ENCODE data around the gene DNAJA3. TPM values are rescaled to one million over a fixed set of nuclear protein-coding genes. Genes with fewer than 3 reads are reported as not detected.

The DNAJA3 gene
- polyA plus RNA-seq (2011; rRNA removed) = 32.1 and 32.8 TPM in 2 replicates
- polyA minus RNA-seq (2011; rRNA and poly(A)+ RNA removed) = 30.9 and 31.1 TPM in 2 replicates

DNA sequence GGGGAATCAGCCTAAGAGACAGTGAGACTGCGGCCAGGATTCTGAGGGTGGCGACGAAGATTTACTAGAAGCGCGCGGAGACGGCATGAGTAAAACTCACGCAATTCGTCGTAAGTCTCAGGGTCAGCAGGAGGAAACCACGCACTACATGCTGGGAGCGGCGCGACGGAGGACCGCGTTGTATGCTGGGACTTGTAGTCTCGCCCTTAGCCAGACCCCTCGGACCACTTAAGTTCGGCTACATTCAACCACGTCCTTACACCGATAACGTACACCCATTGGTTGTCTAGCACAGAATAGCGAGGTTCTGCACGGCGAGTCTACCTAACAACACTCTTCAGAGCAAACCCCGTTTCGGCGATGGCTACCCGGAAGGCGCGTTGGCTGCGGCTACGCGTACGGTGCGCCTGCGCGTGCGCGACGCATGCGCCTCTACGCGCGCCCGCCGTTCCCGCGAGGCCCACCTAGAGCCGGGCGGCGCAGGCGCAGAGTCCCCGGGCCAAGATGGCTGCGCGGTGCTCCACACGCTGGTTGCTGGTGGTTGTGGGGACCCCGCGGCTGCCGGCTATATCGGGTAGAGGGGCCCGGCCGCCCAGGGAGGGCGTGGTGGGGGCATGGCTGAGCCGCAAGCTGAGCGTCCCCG lies at the start of gene DNAJA3:
Gene DNAJA3 (plus strand): TSS at position 491 of the 643 bp plus-strand sequence. CDS start 14 bp downstream, at position 505.
- Histone ChIP-seq H3K27ac (ENCODE audit: low read depth, low read length) (peak within 1 kb of the TSS; percentile 96), H3K27me3 (ENCODE audit: control insufficient read depth, insufficient read depth, low read length) (no peaks in the 10 kb centered on the region), H3K9me3 (ENCODE audit: control insufficient read depth, insufficient read depth, low read length) (peaks cover 3% of the 10 kb centered on the region; the same call in 1 of the 2 replicates), H3K4me3 (ENCODE audit: low read depth, low read length) (peak within 1 kb of the TSS; percentile 76)
- ChIA-PET CTCF (interaction anchor here (1.1 kb wide), 1 partner anchor 23 kb away, joined by 9 read pairs; no protein-coding TSS in a partner anchor), POLR2A (no interaction called here)
- TF ChIP-seq, protein P1, sequence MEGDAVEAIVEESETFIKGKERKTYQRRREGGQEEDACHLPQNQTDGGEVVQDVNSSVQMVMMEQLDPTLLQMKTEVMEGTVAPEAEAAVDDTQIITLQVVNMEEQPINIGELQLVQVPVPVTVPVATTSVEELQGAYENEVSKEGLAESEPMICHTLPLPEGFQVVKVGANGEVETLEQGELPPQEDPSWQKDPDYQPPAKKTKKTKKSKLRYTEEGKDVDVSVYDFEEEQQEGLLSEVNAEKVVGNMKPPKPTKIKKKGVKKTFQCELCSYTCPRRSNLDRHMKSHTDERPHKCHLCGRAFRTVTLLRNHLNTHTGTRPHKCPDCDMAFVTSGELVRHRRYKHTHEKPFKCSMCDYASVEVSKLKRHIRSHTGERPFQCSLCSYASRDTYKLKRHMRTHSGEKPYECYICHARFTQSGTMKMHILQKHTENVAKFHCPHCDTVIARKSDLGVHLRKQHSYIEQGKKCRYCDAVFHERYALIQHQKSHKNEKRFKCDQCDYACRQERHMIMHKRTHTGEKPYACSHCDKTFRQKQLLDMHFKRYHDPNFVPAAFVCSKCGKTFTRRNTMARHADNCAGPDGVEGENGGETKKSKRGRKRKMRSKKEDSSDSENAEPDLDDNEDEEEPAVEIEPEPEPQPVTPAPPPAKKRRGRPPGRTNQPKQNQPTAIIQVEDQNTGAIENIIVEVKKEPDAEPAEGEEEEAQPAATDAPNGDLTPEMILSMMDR (IDR thresholded peaks at IDR 0.05; ENCODE audit: low read depth, low read length) = no peak
- peak; percentile 93 for DNase-seq (ENCODE audit: low read depth, low spot score)

DNA sequence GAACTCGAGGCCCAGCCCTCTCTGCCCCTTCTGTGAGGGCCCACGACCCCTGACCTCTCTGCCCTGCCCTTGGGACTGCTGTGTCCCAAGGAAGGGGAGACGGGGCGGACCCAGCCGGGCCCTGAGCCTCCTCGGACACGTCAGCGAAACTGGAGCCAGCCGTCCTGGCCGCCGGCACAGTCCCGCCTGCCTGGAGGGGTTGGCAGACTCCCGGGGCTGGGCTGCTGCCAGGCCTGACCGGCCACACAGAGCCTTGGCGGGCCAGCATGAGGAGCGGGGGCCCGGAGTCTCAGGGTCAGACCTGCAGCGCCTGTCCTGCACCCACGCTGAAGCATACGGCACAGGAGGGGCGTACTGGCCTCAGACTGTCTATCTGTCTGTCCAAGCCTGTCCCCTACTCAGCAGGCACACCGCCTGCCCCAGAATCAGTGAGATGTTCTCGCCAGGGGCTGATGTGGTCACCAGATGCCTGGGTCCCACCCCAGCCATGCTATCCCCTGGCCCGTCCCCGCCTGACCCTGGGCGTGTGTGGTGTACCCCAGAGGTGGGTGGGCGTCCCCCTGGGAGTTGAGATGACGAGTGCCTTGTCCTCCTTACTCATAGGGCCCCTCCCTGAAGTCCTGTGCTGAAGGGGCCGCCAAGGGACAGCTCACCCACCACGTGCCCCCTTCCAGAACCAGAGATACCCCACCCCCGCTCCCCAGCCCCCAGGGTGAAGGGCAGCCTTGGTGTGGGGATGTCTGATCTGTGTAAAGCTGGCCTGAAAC lies 49.4 kb upstream of the DNAJA3 start:
- TF ChIP-seq, protein P1 (IDR thresholded peaks at IDR 0.05; ENCODE audit: low read depth, low read length) = no peak
- peaks cover 4% of the 10 kb centered on the region; the same call in 1 of the 2 replicates for H3K9me3 ChIP-seq (ENCODE audit: control insufficient read depth, insufficient read depth, low read length)
- ChIA-PET POLR2A (interaction anchor here (0.5 to 4.3 kb wide), 3 partner anchors 13 to 20 kb away, joined by 3 to 34 read pairs (median 4); no protein-coding TSS in a partner anchor), CTCF (interaction anchor here (3.2 to 9.1 kb wide), 2 partner anchors 17 to 27 kb away, joined by 9 to 55 read pairs; no protein-coding TSS in a partner anchor)
- peak overlapping the region; percentile 87 for H3K27ac ChIP-seq (ENCODE audit: low read depth, low read length)
- H3K4me3 ChIP-seq (ENCODE audit: low read depth, low read length) = peak overlapping the region; percentile 48
- no peaks in the 10 kb centered on the region for H3K27me3 ChIP-seq (ENCODE audit: control insufficient read depth, insufficient read depth, low read length)
- DNase-seq (ENCODE audit: low read depth, low spot score) = peak; percentile 57

DNA sequence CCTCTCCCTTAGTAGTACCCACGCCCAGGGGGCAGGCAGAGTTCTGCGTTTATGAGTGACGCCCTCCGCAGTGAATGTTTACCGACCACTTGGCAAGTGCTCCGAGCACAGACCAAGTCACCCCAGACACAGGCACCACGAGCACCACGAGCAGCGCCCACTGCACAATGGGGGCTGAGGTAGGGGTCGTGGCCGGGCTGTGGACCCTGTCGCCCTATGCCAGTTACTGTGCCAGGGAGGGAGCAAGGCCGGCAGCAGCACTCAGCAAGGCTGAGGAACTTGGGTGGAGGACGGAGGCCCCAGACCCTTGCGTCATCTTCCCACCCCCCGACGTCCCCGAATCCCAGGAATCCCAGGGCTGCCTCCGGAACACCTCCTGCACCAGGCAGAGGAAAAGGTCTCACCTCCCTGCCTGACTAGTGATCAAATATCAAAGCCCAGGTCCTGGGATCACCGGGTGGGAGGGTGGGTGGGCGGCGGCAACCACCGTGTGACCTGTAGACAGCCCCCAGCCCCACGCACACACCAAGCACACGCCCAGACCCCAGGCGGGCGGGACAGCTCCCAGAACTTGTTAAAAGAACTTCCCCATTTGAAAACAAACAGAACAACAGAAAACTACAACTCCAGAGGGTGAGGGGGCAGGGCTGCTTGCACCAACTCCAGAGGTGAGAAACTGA lies 48.6 kb upstream of the DNAJA3 start:
- ChIA-PET POLR2A (interaction anchor here (1.5 to 4.3 kb wide), 2 partner anchors 11 to 15 kb away, joined by 4 to 34 read pairs; no protein-coding TSS in a partner anchor), CTCF (interaction anchor here (1.0 to 9.1 kb wide), 3 partner anchors 17 to 176 kb away, joined by 3 to 55 read pairs (median 9); no protein-coding TSS in a partner anchor)
- Histone ChIP-seq H3K4me3 (ENCODE audit: low read depth, low read length) (peak overlapping the region; percentile 48; the same call in 1 of the 2 replicates), H3K9me3 (ENCODE audit: control insufficient read depth, insufficient read depth, low read length) (peaks cover 4% of the 10 kb centered on the region; the same call in 1 of the 2 replicates), H3K27me3 (ENCODE audit: control insufficient read depth, insufficient read depth, low read length) (no peaks in the 10 kb centered on the region), H3K27ac (ENCODE audit: low read depth, low read length) (peak overlapping the region; percentile 21)
- TF ChIP-seq, protein P1 (IDR thresholded peaks at IDR 0.05; ENCODE audit: low read depth, low read length) = no peak
- DNase-seq (ENCODE audit: low read depth, low spot score) = no peak

DNA sequence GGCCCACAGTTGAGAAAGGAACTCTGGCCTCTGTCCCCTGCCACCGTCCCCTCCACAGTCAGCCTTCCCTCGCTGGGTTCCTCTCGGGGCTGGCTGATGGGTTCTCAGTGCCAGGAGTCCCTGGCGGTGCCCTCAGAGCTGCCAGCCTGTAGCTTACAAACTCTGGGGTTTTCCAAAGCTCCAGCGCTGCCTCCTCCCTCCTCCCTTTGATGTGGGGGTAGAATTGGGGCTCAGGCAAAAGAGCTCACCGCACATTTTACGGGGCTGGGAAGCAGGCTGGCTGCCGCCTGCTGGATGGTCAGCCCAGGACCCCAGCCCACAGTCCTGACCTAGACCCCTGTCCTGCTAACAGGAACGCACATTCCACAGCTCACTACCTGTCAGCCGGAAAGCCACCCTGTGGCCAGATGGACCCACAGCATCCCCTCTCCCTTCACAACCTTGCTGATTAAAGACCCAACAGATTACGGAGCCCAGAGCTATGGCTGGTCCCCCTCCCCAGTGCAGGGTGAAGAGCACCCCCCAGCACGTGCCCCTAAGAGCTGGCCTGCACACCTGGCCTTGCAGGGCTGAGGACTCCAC lies 48.0 kb upstream of the DNAJA3 start:
- Histone ChIP-seq H3K4me3 (ENCODE audit: low read depth, low read length) (no peak overlapping the region), H3K27ac (ENCODE audit: low read depth, low read length) (no peak overlapping the region), H3K9me3 (ENCODE audit: control insufficient read depth, insufficient read depth, low read length) (peaks cover 4% of the 10 kb centered on the region; the same call in 1 of the 2 replicates), H3K27me3 (ENCODE audit: control insufficient read depth, insufficient read depth, low read length) (no peaks in the 10 kb centered on the region)
- DNase-seq (ENCODE audit: low read depth, low spot score) = no peak
- TF ChIP-seq, protein P1 (IDR thresholded peaks at IDR 0.05; ENCODE audit: low read depth, low read length) = no peak; the same call in 1 of the 2 replicates
- ChIA-PET CTCF (interaction anchor here (1.0 to 9.1 kb wide), 3 partner anchors 18 to 177 kb away, joined by 3 to 55 read pairs (median 9); no protein-coding TSS in a partner anchor), POLR2A (interaction anchor here (1.5 kb wide), 1 partner anchor 10 kb away, joined by 4 read pairs; no protein-coding TSS in a partner anchor)
